ENCODE data around the gene MDFIC. TPM values are rescaled to one million over a fixed set of nuclear protein-coding genes. Genes with fewer than 3 reads are reported as not detected.
"Not testable (repeated sequence)": the region's sequence is repeated elsewhere in the genome, so short reads cannot be mapped to it uniquely, and the experiment has no call there.

MDFIC gene
- polyA plus RNA-seq, result 10 to 100 TPM in 1 of 4 donors, 1 to 10 TPM in 2, under 1 TPM in 1; 0.67 to 10.5 (median 4.9) TPM
- long read RNA-seq, donor 1, full-length matches to known transcripts, result 4 of 4 reads
- long read RNA-seq, donor 1, partial matches to known transcripts, result 0 of 4 reads
- long read RNA-seq, donor 1, other reads (novel, unspliced or antisense), result 0 of 4 reads
- long read RNA-seq, donor 2, result 0 reads
- long read RNA-seq, donor 3, full-length matches to known transcripts, result 1 of 1 reads
- long read RNA-seq, donor 3, partial matches to known transcripts, result 0 of 1 reads
- long read RNA-seq, donor 3, other reads (novel, unspliced or antisense), result 0 of 1 reads
- long read RNA-seq, donor 4, full-length matches to known transcripts, result 2 of 2 reads
- long read RNA-seq, donor 4, partial matches to known transcripts, result 0 of 2 reads
- long read RNA-seq, donor 4, other reads (novel, unspliced or antisense), result 0 of 2 reads
- long read RNA-seq, donor 5, full-length matches to known transcripts, result 1 of 1 reads
- long read RNA-seq, donor 5, partial matches to known transcripts, result 0 of 1 reads
- long read RNA-seq, donor 5, other reads (novel, unspliced or antisense), result 0 of 1 reads
- long read RNA-seq, donor 6, full-length matches to known transcripts, result 3 of 3 reads
- long read RNA-seq, donor 6, partial matches to known transcripts, result 0 of 3 reads
- long read RNA-seq, donor 6, other reads (novel, unspliced or antisense), result 0 of 3 reads
- long read RNA-seq, donor 7, full-length matches to known transcripts, result 7 of 7 reads
- long read RNA-seq, donor 7, partial matches to known transcripts, result 0 of 7 reads
- long read RNA-seq, donor 7, other reads (novel, unspliced or antisense), result 0 of 7 reads
- long read RNA-seq, donor 8, result 0 reads
- long read RNA-seq, donor 9, full-length matches to known transcripts, result 1 of 1 reads
- long read RNA-seq, donor 9, partial matches to known transcripts, result 0 of 1 reads
- long read RNA-seq, donor 9, other reads (novel, unspliced or antisense), result 0 of 1 reads
- long read RNA-seq, donor 10, full-length matches to known transcripts, result 8 of 8 reads
- long read RNA-seq, donor 10, partial matches to known transcripts, result 0 of 8 reads
- long read RNA-seq, donor 10, other reads (novel, unspliced or antisense), result 0 of 8 reads

GRCh38 chr7:114922026-114922651, at the start of gene MDFIC:
MDFIC (plus strand) TSS chr7:114922094; CDS start chr7:114923034, 940 bp downstream.
- Histone ChIP-seq H3K9me3 (ENCODE audit: control insufficient read depth in 2 of 2, insufficient read depth in 1 of 2, low read depth in 1 of 2, low read length in 1 of 2) (no peaks in the 10 kb centered on the region), H3K27ac (ENCODE audit: low read depth in 1 of 3, low read length in 2 of 3) (peak within 1 kb of the TSS; percentile 73 to 97 (median 80)), H3K36me3 (ENCODE audit: control insufficient read depth in 3 of 3, insufficient read depth in 2 of 3, low read depth in 1 of 3, low read length in 3 of 3) (no peaks in the 10 kb centered on the region), H3K27me3 (ENCODE audit: control insufficient read depth in 3 of 3, insufficient read depth in 3 of 3, low read length in 3 of 3) (no peaks in the 10 kb centered on the region), H3K4me1 (ENCODE audit: control insufficient read depth in 3 of 3, insufficient read depth in 2 of 3, low read depth in 1 of 3, low read length in 2 of 3) (peaks cover 0 to 4% (median 0%) of the 10 kb centered on the region in 3 donors), H3K4me3 (ENCODE audit: low read depth in 1 of 3, low read length in 3 of 3) (peak within 1 kb of the TSS; percentile 77 to 90 (median 79))
- 0 to 1% (median 1%) methylated on average over 49 to 55 of the region's 55 CpGs for WGBS, 3 donors
- FAIRE-seq, result no peak
- peak; percentile 7 to 58 for DNase-seq

- Histone ChIP-seq H3K4me1 (ENCODE audit: control insufficient read depth in 3 of 3, insufficient read depth in 2 of 3, low read depth in 1 of 3, low read length in 2 of 3) (no peaks in the 10 kb centered on the region), H3K9me3 (ENCODE audit: control insufficient read depth in 2 of 2, insufficient read depth in 1 of 2, low read depth in 1 of 2, low read length in 1 of 2) (no peaks in the 10 kb centered on the region), H3K27me3 (ENCODE audit: control insufficient read depth in 3 of 3, insufficient read depth in 3 of 3, low read length in 3 of 3) (no peaks in the 10 kb centered on the region), H3K36me3 (ENCODE audit: control insufficient read depth in 3 of 3, insufficient read depth in 2 of 3, low read depth in 1 of 3, low read length in 3 of 3) (no peaks in the 10 kb centered on the region), H3K27ac (ENCODE audit: low read depth in 1 of 3, low read length in 2 of 3) (no peak overlapping the region), H3K4me3 (ENCODE audit: low read depth in 1 of 3, low read length in 3 of 3) (no peak overlapping the region)
- DNase-seq (no peak), FAIRE-seq (no peak)
- 70 to 79% (median 73%) methylated on average over 1 of the region's 1 CpG for WGBS, 3 donors
These were observed 47.7 kb upstream of the MDFIC start for GRCh38 chr7:114874170-114874569.

- Histone ChIP-seq H3K27ac (ENCODE audit: low read depth in 1 of 3, low read length in 2 of 3) (no peak overlapping the region), H3K4me3 (ENCODE audit: low read depth in 1 of 3, low read length in 3 of 3) (no peak overlapping the region), H3K36me3 (ENCODE audit: control insufficient read depth in 3 of 3, insufficient read depth in 2 of 3, low read depth in 1 of 3, low read length in 3 of 3) (no peaks in the 10 kb centered on the region), H3K9me3 (ENCODE audit: control insufficient read depth in 2 of 2, insufficient read depth in 1 of 2, low read depth in 1 of 2, low read length in 1 of 2) (no peaks in the 10 kb centered on the region), H3K27me3 (ENCODE audit: control insufficient read depth in 3 of 3, insufficient read depth in 3 of 3, low read length in 3 of 3) (no peaks in the 10 kb centered on the region), H3K4me1 (ENCODE audit: control insufficient read depth in 3 of 3, insufficient read depth in 2 of 3, low read depth in 1 of 3, low read length in 2 of 3) (no peaks in the 10 kb centered on the region)
- FAIRE-seq (no peak), DNase-seq (no peak)
These were observed 46.7 kb upstream of the MDFIC start for GRCh38 chr7:114875186-114875585.

- no peaks in the 10 kb centered on the region for H3K27me3 ChIP-seq (ENCODE audit: control insufficient read depth in 3 of 3, insufficient read depth in 3 of 3, low read length in 3 of 3)
- no peak for DNase-seq
These were observed 42.3 kb upstream of the MDFIC start for GRCh38 chr7:114879554-114879953.

GRCh38 chr7:114885836-114886235, 36.1 kb upstream of the MDFIC start:
- Histone ChIP-seq H3K27me3 (ENCODE audit: control insufficient read depth in 3 of 3, insufficient read depth in 3 of 3, low read length in 3 of 3) (no peaks in the 10 kb centered on the region), H3K4me1 (ENCODE audit: control insufficient read depth in 3 of 3, insufficient read depth in 2 of 3, low read depth in 1 of 3, low read length in 2 of 3) (no peaks in the 10 kb centered on the region), H3K9me3 (ENCODE audit: control insufficient read depth in 2 of 2, insufficient read depth in 1 of 2, low read depth in 1 of 2, low read length in 1 of 2) (no peaks in the 10 kb centered on the region), H3K27ac (ENCODE audit: low read depth in 1 of 3, low read length in 2 of 3) (no peak overlapping the region), H3K36me3 (ENCODE audit: control insufficient read depth in 3 of 3, insufficient read depth in 2 of 3, low read depth in 1 of 3, low read length in 3 of 3) (no peaks in the 10 kb centered on the region), H3K4me3 (ENCODE audit: low read depth in 1 of 3, low read length in 3 of 3) (no peak overlapping the region)
- no peak for DNase-seq
- FAIRE-seq, result no peak

More at GRCh38 chr7:114879554-114879953, 42.3 kb upstream of the MDFIC start:
- FAIRE-seq, result peak; percentile 74
- H3K4me3 ChIP-seq (ENCODE audit: low read depth in 1 of 3, low read length in 3 of 3), result no peak overlapping the region
- H3K4me1 ChIP-seq (ENCODE audit: control insufficient read depth in 3 of 3, insufficient read depth in 2 of 3, low read depth in 1 of 3, low read length in 2 of 3), result no peaks in the 10 kb centered on the region
- H3K36me3 ChIP-seq (ENCODE audit: control insufficient read depth in 3 of 3, insufficient read depth in 2 of 3, low read depth in 1 of 3, low read length in 3 of 3), result no peaks in the 10 kb centered on the region
- 31 to 54% (median 44%) methylated on average over 1 of the region's 1 CpG for WGBS, 3 donors
- no peaks in the 10 kb centered on the region for H3K9me3 ChIP-seq (ENCODE audit: control insufficient read depth in 2 of 2, insufficient read depth in 1 of 2, low read depth in 1 of 2, low read length in 1 of 2)
- H3K27ac ChIP-seq (ENCODE audit: low read depth in 1 of 3, low read length in 2 of 3), result no peak overlapping the region

- H3K9me3 ChIP-seq (ENCODE audit: control insufficient read depth in 2 of 2, insufficient read depth in 1 of 2, low read depth in 1 of 2, low read length in 1 of 2), result no peaks in the 10 kb centered on the region
- WGBS, 3 donors, result 78 to 87% (median 81%) methylated on average over 2 of the region's 2 CpGs
- FAIRE-seq, result no peak
- no peak overlapping the region for H3K4me3 ChIP-seq (ENCODE audit: low read depth in 1 of 3, low read length in 3 of 3)
- no peaks in the 10 kb centered on the region for H3K27me3 ChIP-seq (ENCODE audit: control insufficient read depth in 3 of 3, insufficient read depth in 3 of 3, low read length in 3 of 3)
- no peaks in the 10 kb centered on the region for H3K4me1 ChIP-seq (ENCODE audit: control insufficient read depth in 3 of 3, insufficient read depth in 2 of 3, low read depth in 1 of 3, low read length in 2 of 3)
- H3K27ac ChIP-seq (ENCODE audit: low read depth in 1 of 3, low read length in 2 of 3), result no peak overlapping the region
- no peaks in the 10 kb centered on the region for H3K36me3 ChIP-seq (ENCODE audit: control insufficient read depth in 3 of 3, insufficient read depth in 2 of 3, low read depth in 1 of 3, low read length in 3 of 3)
- DNase-seq, result no peak
These were observed 35.7 kb upstream of the MDFIC start for GRCh38 chr7:114886241-114886640.

GRCh38 chr7:114889116-114889515, 32.8 kb upstream of the MDFIC start:
- not testable (repeated sequence) for H3K4me3 ChIP-seq (ENCODE audit: low read depth in 1 of 3, low read length in 3 of 3); FAIRE-seq; DNase-seq; H3K27me3 ChIP-seq (ENCODE audit: control insufficient read depth in 3 of 3, insufficient read depth in 3 of 3, low read length in 3 of 3); H3K9me3 ChIP-seq (ENCODE audit: control insufficient read depth in 2 of 2, insufficient read depth in 1 of 2, low read depth in 1 of 2, low read length in 1 of 2); H3K4me1 ChIP-seq (ENCODE audit: control insufficient read depth in 3 of 3, insufficient read depth in 2 of 3, low read depth in 1 of 3, low read length in 2 of 3); H3K36me3 ChIP-seq (ENCODE audit: control insufficient read depth in 3 of 3, insufficient read depth in 2 of 3, low read depth in 1 of 3, low read length in 3 of 3); H3K27ac ChIP-seq (ENCODE audit: low read depth in 1 of 3, low read length in 2 of 3)
- WGBS, 3 donors, result 96 to 98% (median 97%) methylated on average over 3 of the region's 3 CpGs

Measured in small intestine (tissue), 16 donors.